Measurements from ENCODE around the gene EFS. TPM values are rescaled to one million over a fixed set of nuclear protein-coding genes. Genes with fewer than 3 reads are reported as not detected.

Gene EFS
- polyA plus RNA-seq, 1 donor (not counting 4 experiments of a cell fraction or from before 2014, with no cell fraction given): 1.4 TPM

GRCh38 chr14:23406725-23407355 lies 41.9 kb upstream of the EFS start:
- H3K4me3 ChIP-seq (ENCODE audit: control insufficient read depth in 2 of 3, extremely low read depth in 1 of 3, insufficient read depth in 2 of 3, low read depth in 1 of 3, low read length in 3 of 3): no peak overlapping the region
- dilution Hi-C loops (cut with MboI; ENCODE audit: extremely low pct_ligation_motif_present, low sequenced_read_pairs): no loop called here
- peaks cover 12% of the 10 kb centered on the region for H3K27me3 ChIP-seq (ENCODE audit: control insufficient read depth, extremely low read depth, insufficient read depth, low read length)
- no peaks in the 10 kb centered on the region for H3K9me1 ChIP-seq (ENCODE audit: control insufficient read depth, extremely low read depth, insufficient read depth, low read length)
- no peaks in the 10 kb centered on the region for H3K36me3 ChIP-seq (ENCODE audit: control insufficient read depth in 2 of 2, extremely low read depth in 1 of 2, insufficient read depth in 2 of 2, low read length in 2 of 2)
- no peaks in the 10 kb centered on the region for H4K20me1 ChIP-seq (ENCODE audit: control insufficient read depth, extremely low read depth, insufficient read depth, low read length)
- H3K9ac ChIP-seq (ENCODE audit: control insufficient read depth, extremely low read depth, insufficient read depth, low read length): no peak overlapping the region
- no peak overlapping the region for H2AFZ ChIP-seq (ENCODE audit: control insufficient read depth, low read length)
- no peak overlapping the region for H3K4me2 ChIP-seq (ENCODE audit: control insufficient read depth, extremely low read depth, insufficient read depth, low read depth, low read length)
- H3K27ac ChIP-seq (ENCODE audit: control insufficient read depth, insufficient read depth, low read length): no peak overlapping the region
- H3K9me3 ChIP-seq (ENCODE audit: control insufficient read depth, low read depth, low read length): no peaks in the 10 kb centered on the region
- no peaks in the 10 kb centered on the region for H3K4me1 ChIP-seq (ENCODE audit: control insufficient read depth, extremely low read depth, insufficient read depth, low read length)
- TF ChIP-seq, protein P1, sequence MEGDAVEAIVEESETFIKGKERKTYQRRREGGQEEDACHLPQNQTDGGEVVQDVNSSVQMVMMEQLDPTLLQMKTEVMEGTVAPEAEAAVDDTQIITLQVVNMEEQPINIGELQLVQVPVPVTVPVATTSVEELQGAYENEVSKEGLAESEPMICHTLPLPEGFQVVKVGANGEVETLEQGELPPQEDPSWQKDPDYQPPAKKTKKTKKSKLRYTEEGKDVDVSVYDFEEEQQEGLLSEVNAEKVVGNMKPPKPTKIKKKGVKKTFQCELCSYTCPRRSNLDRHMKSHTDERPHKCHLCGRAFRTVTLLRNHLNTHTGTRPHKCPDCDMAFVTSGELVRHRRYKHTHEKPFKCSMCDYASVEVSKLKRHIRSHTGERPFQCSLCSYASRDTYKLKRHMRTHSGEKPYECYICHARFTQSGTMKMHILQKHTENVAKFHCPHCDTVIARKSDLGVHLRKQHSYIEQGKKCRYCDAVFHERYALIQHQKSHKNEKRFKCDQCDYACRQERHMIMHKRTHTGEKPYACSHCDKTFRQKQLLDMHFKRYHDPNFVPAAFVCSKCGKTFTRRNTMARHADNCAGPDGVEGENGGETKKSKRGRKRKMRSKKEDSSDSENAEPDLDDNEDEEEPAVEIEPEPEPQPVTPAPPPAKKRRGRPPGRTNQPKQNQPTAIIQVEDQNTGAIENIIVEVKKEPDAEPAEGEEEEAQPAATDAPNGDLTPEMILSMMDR (optimal IDR thresholded peaks at IDR 0.05 in 1 of 3, IDR thresholded peaks at IDR 0.05 in 1 of 3, conservative IDR thresholded peaks at IDR 0.05 in 1 of 3; ENCODE audit: extremely low read depth in 1 of 3, insufficient read depth in 2 of 3, low read length in 3 of 3): no peak
- TF ChIP-seq EZH2 (IDR thresholded peaks at IDR 0.05; ENCODE audit: low read length): no peak
- DNase-seq (ENCODE audit: low read depth, low spot score) (no peak), FAIRE-seq (no peak)
- H3K79me2 ChIP-seq (ENCODE audit: control insufficient read depth, insufficient read depth, low read length): no peaks in the 10 kb centered on the region

- H2AFZ ChIP-seq (ENCODE audit: control insufficient read depth, low read length): no peak overlapping the region
- FAIRE-seq (no peak), DNase-seq (ENCODE audit: low read depth, low spot score) (no peak)
- TF ChIP-seq EZH2 (IDR thresholded peaks at IDR 0.05; ENCODE audit: low read length): no peak
- TF ChIP-seq, protein P1 (optimal IDR thresholded peaks at IDR 0.05 in 1 of 3, IDR thresholded peaks at IDR 0.05 in 1 of 3, conservative IDR thresholded peaks at IDR 0.05 in 1 of 3; ENCODE audit: extremely low read depth in 1 of 3, insufficient read depth in 2 of 3, low read length in 3 of 3): no peak
- no peaks in the 10 kb centered on the region for H3K79me2 ChIP-seq (ENCODE audit: control insufficient read depth, insufficient read depth, low read length)
- H3K4me2 ChIP-seq (ENCODE audit: control insufficient read depth, extremely low read depth, insufficient read depth, low read depth, low read length): no peak overlapping the region
- no peaks in the 10 kb centered on the region for H3K9me3 ChIP-seq (ENCODE audit: control insufficient read depth, low read depth, low read length)
- no peaks in the 10 kb centered on the region for H3K9me1 ChIP-seq (ENCODE audit: control insufficient read depth, extremely low read depth, insufficient read depth, low read length)
- no peaks in the 10 kb centered on the region for H3K4me1 ChIP-seq (ENCODE audit: control insufficient read depth, extremely low read depth, insufficient read depth, low read length)
- no peak overlapping the region for H3K27ac ChIP-seq (ENCODE audit: control insufficient read depth, insufficient read depth, low read length)
- no peak overlapping the region for H3K4me3 ChIP-seq (ENCODE audit: control insufficient read depth in 2 of 3, extremely low read depth in 1 of 3, insufficient read depth in 2 of 3, low read depth in 1 of 3, low read length in 3 of 3)
- H3K27me3 ChIP-seq (ENCODE audit: control insufficient read depth, extremely low read depth, insufficient read depth, low read length): peaks cover 12% of the 10 kb centered on the region
- dilution Hi-C loops (cut with MboI; ENCODE audit: extremely low pct_ligation_motif_present, low sequenced_read_pairs): no loop called here
- no peak overlapping the region for H3K9ac ChIP-seq (ENCODE audit: control insufficient read depth, extremely low read depth, insufficient read depth, low read length)
- H4K20me1 ChIP-seq (ENCODE audit: control insufficient read depth, extremely low read depth, insufficient read depth, low read length): no peaks in the 10 kb centered on the region
- no peaks in the 10 kb centered on the region for H3K36me3 ChIP-seq (ENCODE audit: control insufficient read depth in 2 of 2, extremely low read depth in 1 of 2, insufficient read depth in 2 of 2, low read length in 2 of 2)
Observed at GRCh38 chr14:23406244-23406643, 41.3 kb upstream of the EFS start.
